Vagina (tissue), 2 donors: ENCODE data around the gene SLC29A2. TPM values are rescaled to one million over a fixed set of nuclear protein-coding genes. Genes with fewer than 3 reads are reported as not detected.

Source experiments
- DNase-seq, 2 donors: peaks; one replicate each; pipeline ENCODE4 v3.0.0-alpha.2; 2017; ENCODE audit errors: extremely low spot score in 2 of 2
- H3K27ac ChIP-seq: fragments of 200-600 bp; sonication (generic); one replicate; pipeline ENCODE4 v1.5.1; 2019
- H3K27me3 ChIP-seq: fragments of 200-600 bp; sonication (generic); one replicate; pipeline ENCODE4 v1.5.1; 2019
- H3K36me3 ChIP-seq, 2 donors: fragments of 200-600 bp; sonication (generic); one replicate each; pipeline ENCODE4 v1.5.1; 2017 to 2019
- H3K4me1 ChIP-seq: fragments of 200-600 bp; sonication (generic); one replicate; pipeline ENCODE4 v1.5.1; 2019
- H3K4me3 ChIP-seq, 2 donors: fragments of 200-600 bp; sonication (generic); 1 replicate in 1 of 2; 2 replicates in 1 of 2; pipeline ENCODE4 v1.5.1; 2016 to 2019
- H3K9me3 ChIP-seq: fragments of 200-600 bp; sonication (generic); one replicate; pipeline ENCODE4 v1.5.1; 2019
- CTCF ChIP-seq, 3 experiments: fragments of 450-650 bp in 2 of 3; fragments of 200-600 bp in 1 of 3; sonication (generic) in 1 of 3; IDR thresholded peaks; one replicate each; pipeline ENCODE4 v1.5.1; 2017 to 2019; ENCODE audit warnings: antibody characterized with exemption in 3 of 3, mild to moderate bottlenecking in 2 of 3, moderate library complexity in 2 of 3
- POLR2A ChIP-seq, 2 donors: fragments of 450-650 bp; IDR thresholded peaks; one replicate each; pipeline ENCODE4 v1.6.1; 2017; ENCODE audit warnings: antibody characterized with exemption in 2 of 2, mild to moderate bottlenecking in 2 of 2, moderate library complexity in 2 of 2
- POLR2AphosphoS5 ChIP-seq, 2 donors: sonication (generic); formaldehyde crosslinking; IDR thresholded peaks; one replicate each; pipeline ENCODE4 v1.9.0; 2017; ENCODE audit warnings: antibody characterized with exemption in 2 of 2, mild to moderate bottlenecking in 2 of 2, low read depth in 1 of 2; ENCODE audit not compliant: insufficient read depth in 1 of 2
- intact Hi-C: fragments of 100-400 bp; cut with DNase I; formaldehyde crosslinking; loops from one replicate; pipeline ENCODE4 v1.15.1; 2023
- total RNA-seq: library from RNA; depleted of rRNA; stranded (reverse); fragments of >200 nt; gene quantifications from one replicate; pipeline ENCODE4 v1.2.3, GENCODE V29; 2016

Gene SLC29A2
- total RNA-seq, 1 donor from 2014 or later, result 4.2 TPM

- TF ChIP-seq POLR2A (IDR thresholded peaks at IDR 0.05), result no peak
- TF ChIP-seq CTCF (IDR thresholded peaks at IDR 0.05), result no peak
- TF ChIP-seq POLR2AphosphoS5 (IDR thresholded peaks at IDR 0.05; ENCODE audit: insufficient read depth in 1 of 2, low read depth in 1 of 2), result no peak
- DNase-seq, result no peak
- H3K4me3 ChIP-seq, result no peak overlapping the region
- H3K9me3 ChIP-seq, result no peaks in the 10 kb centered on the region
- peaks cover 10% of the 10 kb centered on the region for H3K4me1 ChIP-seq
- no peak overlapping the region for H3K27ac ChIP-seq
- H3K36me3 ChIP-seq, result no peaks in the 10 kb centered on the region
- no peaks in the 10 kb centered on the region for H3K27me3 ChIP-seq
- intact Hi-C loops, result no loop called here
Observed at GRCh38 chr11:66413167-66413566, 41.6 kb upstream of the SLC29A2 start.

GRCh38 chr11:66412110-66412509, 40.5 kb upstream of the SLC29A2 start:
- H3K4me1 ChIP-seq, result peaks cover 10% of the 10 kb centered on the region
- H3K27ac ChIP-seq, result no peak overlapping the region
- no peak for DNase-seq
- no peaks in the 10 kb centered on the region for H3K27me3 ChIP-seq
- no peaks in the 10 kb centered on the region for H3K9me3 ChIP-seq
- peak overlapping the region in 1 of 2 donors; percentile 17 for H3K4me3 ChIP-seq
- H3K36me3 ChIP-seq, result no peaks in the 10 kb centered on the region
- TF ChIP-seq POLR2A (IDR thresholded peaks at IDR 0.05) (no peak), POLR2AphosphoS5 (IDR thresholded peaks at IDR 0.05; ENCODE audit: insufficient read depth in 1 of 2, low read depth in 1 of 2) (no peak), CTCF (IDR thresholded peaks at IDR 0.05) (no peak)
- intact Hi-C loops, result no loop called here

GRCh38 chr11:66411323-66411722, 39.8 kb upstream of the SLC29A2 start:
- DNase-seq, result no peak
- intact Hi-C loops, result no loop called here
- Histone ChIP-seq H3K36me3 (no peaks in the 10 kb centered on the region), H3K4me1 (peaks cover 10% of the 10 kb centered on the region), H3K9me3 (no peaks in the 10 kb centered on the region), H3K27ac (no peak overlapping the region), H3K4me3 (peak overlapping the region in 1 of 2 donors; percentile 17), H3K27me3 (no peaks in the 10 kb centered on the region)
- TF ChIP-seq POLR2A (IDR thresholded peaks at IDR 0.05) (no peak), POLR2AphosphoS5 (IDR thresholded peaks at IDR 0.05; ENCODE audit: insufficient read depth in 1 of 2, low read depth in 1 of 2) (no peak), CTCF (IDR thresholded peaks at IDR 0.05) (no peak)

- intact Hi-C loops, result no loop called here
Observed at GRCh38 chr11:66410191-66410590, 38.6 kb upstream of the SLC29A2 start.

More at GRCh38 chr11:66410191-66410590, 38.6 kb upstream of the SLC29A2 start:
- DNase-seq, result no peak
- Histone ChIP-seq H3K36me3 (no peaks in the 10 kb centered on the region), H3K27ac (peak overlapping the region; percentile 70), H3K4me1 (peaks cover 10% of the 10 kb centered on the region), H3K9me3 (no peaks in the 10 kb centered on the region), H3K4me3 (no peak overlapping the region), H3K27me3 (no peaks in the 10 kb centered on the region)
- TF ChIP-seq CTCF (IDR thresholded peaks at IDR 0.05) (no peak), POLR2A (IDR thresholded peaks at IDR 0.05) (no peak), POLR2AphosphoS5 (IDR thresholded peaks at IDR 0.05; ENCODE audit: insufficient read depth in 1 of 2, low read depth in 1 of 2) (no peak)
